ENCODE measurements around the gene TYK2.
A peak's percentile ranks its signal among the peaks of the same experiment; 100 is the strongest.

Gene TYK2

GRCh38 chr19:10333758-10334587, 46.4 kb downstream of the TYK2 start:
- H3K4me3 ChIP-seq (replicated peaks; ENCODE audit: low read depth, low read length) = peak overlapping the region; percentile 87
- DNase-seq (ENCODE audit: extremely low read depth, low read depth) = no peak
- TF ChIP-seq CTCF (IDR thresholded peaks at IDR 0.05; ENCODE audit: low read depth, low read length, missing control alignments) = no peak

- TF ChIP-seq CTCF (IDR thresholded peaks at IDR 0.05; ENCODE audit: low read depth, low read length, missing control alignments) = no peak
- H3K4me3 ChIP-seq (replicated peaks; ENCODE audit: low read depth, low read length) = peak within 1 kb of the TSS; percentile 87
- peak; percentile 86 for DNase-seq (ENCODE audit: extremely low read depth, low read depth)
These were observed 47.2 kb downstream of the TYK2 start, which contains the start of gene RAVER1 for GRCh38 chr19:10332965-10333757. TSS of gene RAVER1 (minus strand) at chr19:10333529. CDS start at chr19:10333507, 22 bp downstream.

GRCh38 chr19:10332158-10332964, 48.0 kb downstream of the TYK2 start:
- no peak for DNase-seq (ENCODE audit: extremely low read depth, low read depth)
- no peak for TF ChIP-seq CTCF (IDR thresholded peaks at IDR 0.05; ENCODE audit: low read depth, low read length, missing control alignments)
- H3K4me3 ChIP-seq (replicated peaks; ENCODE audit: low read depth, low read length) = peak overlapping the region; percentile 87

- no peak overlapping the region for H3K4me3 ChIP-seq (replicated peaks; ENCODE audit: low read depth, low read length)
- no peak for DNase-seq (ENCODE audit: extremely low read depth, low read depth)
- no peak for TF ChIP-seq CTCF (IDR thresholded peaks at IDR 0.05; ENCODE audit: low read depth, low read length, missing control alignments)
These were observed 50.8 kb downstream of the TYK2 start for GRCh38 chr19:10329555-10329954.

GRCh38 chr19:10328558-10329429, 51.6 kb downstream of the TYK2 start:
- TF ChIP-seq CTCF (IDR thresholded peaks at IDR 0.05; ENCODE audit: low read depth, low read length, missing control alignments) = no peak
- DNase-seq (ENCODE audit: extremely low read depth, low read depth) = no peak
- H3K4me3 ChIP-seq (replicated peaks; ENCODE audit: low read depth, low read length) = no peak overlapping the region

All from HFF-Myc (cell line).